Epithelial cell of esophagus (primary cell): ENCODE data around the gene TMEM184B.
A peak's percentile ranks its signal among the peaks of the same experiment; 100 is the strongest.

Experiments
- DNase-seq: peaks from one replicate; pipeline ENCODE4 v3.0.0; 2010; ENCODE audit warnings: low read depth
- H3K4me3 ChIP-seq: 2 replicates; pipeline ENCODE4 v1.5.1; 2011; ENCODE audit warnings: mild to moderate bottlenecking, low read length, control low read depth
- CTCF ChIP-seq: IDR thresholded peaks from 2 replicates; pipeline ENCODE4 v1.5.1; 2011; ENCODE audit warnings: low read depth, mild to moderate bottlenecking, low read length, control low read depth, inconsistent platforms; ENCODE audit not compliant: insufficient read depth; ENCODE audit errors: missing control alignments

The TMEM184B gene

GRCh38 chr22:38203855-38204514 lies 68.8 kb downstream of the TMEM184B start:
- no peak for TF ChIP-seq CTCF
- DNase-seq = no peak

GRCh38 chr22:38203090-38203810 lies 69.6 kb downstream of the TMEM184B start:
- peak; percentile 70 for DNase-seq

More at GRCh38 chr22:38203855-38204514, 68.8 kb downstream of the TMEM184B start:
- H3K4me3 ChIP-seq = no peak overlapping the region

GRCh38 chr22:38202437-38203089 lies 70.2 kb downstream of the TMEM184B start:
- H3K4me3 ChIP-seq = peak overlapping the region; percentile 65
- TF ChIP-seq CTCF = no peak
- peak; percentile 84 for DNase-seq

More at GRCh38 chr22:38203090-38203810, 69.6 kb downstream of the TMEM184B start:
- H3K4me3 ChIP-seq = peak overlapping the region; percentile 65
- no peak for TF ChIP-seq CTCF

GRCh38 chr22:38201711-38202436 lies 70.9 kb downstream of the TMEM184B start, which contains the start of gene MAFF:
Gene MAFF, plus strand, starts transcription at chr22:38201994. Its CDS starts 11,860 bp downstream, at chr22:38213854.
- TF ChIP-seq CTCF = no peak
- peak; percentile 97 for DNase-seq
- H3K4me3 ChIP-seq = peak within 1 kb of the TSS; percentile 65

GRCh38 chr22:38201371-38201710 lies 71.5 kb downstream of the TMEM184B start:
- no peak for TF ChIP-seq CTCF
- DNase-seq = no peak

GRCh38 chr22:38199826-38200559 lies 72.8 kb downstream of the TMEM184B start:
- no peak for DNase-seq
- no peak overlapping the region for H3K4me3 ChIP-seq
- TF ChIP-seq CTCF = no peak

More at GRCh38 chr22:38201371-38201710, 71.5 kb downstream of the TMEM184B start:
- H3K4me3 ChIP-seq = peak overlapping the region; percentile 32
